Measurements from ENCODE around the gene MT1A. TPM values are rescaled to one million over a fixed set of nuclear protein-coding genes. Genes with fewer than 3 reads are reported as not detected.

MT1A gene
- total and polyA plus RNA-seq, 2 of the 8 experiments (the other 6 are each of a cell fraction or from before 2014, with no cell fraction given): not detected

GRCh38 chr16:56673921-56674320, 35.5 kb downstream of the MT1A start:
- Histone ChIP-seq H3K23ac (ENCODE audit: insufficient read length) (no peak overlapping the region), H3K27me3 (replicated peaks in 1 of 4; ENCODE audit: control insufficient read depth in 3 of 4, extremely low read depth in 1 of 4, insufficient read depth in 3 of 4, low read length in 3 of 4) (peaks cover 30 to 71% (median 52%) of the 10 kb centered on the region in 4 experiments), H4K8ac (ENCODE audit: extremely low read depth, insufficient read depth, low read length) (no peak overlapping the region), H3K79me2 (ENCODE audit: control insufficient read depth in 1 of 2, insufficient read depth in 2 of 2, low read length in 2 of 2) (no peaks in the 10 kb centered on the region), H3K4ac (replicated peaks; ENCODE audit: insufficient read length, low read depth, low read length) (no peak overlapping the region), H3K56ac (replicated peaks; ENCODE audit: insufficient read length, low read depth, low read length) (no peak overlapping the region), H2BK120ac (replicated peaks; ENCODE audit: low read depth, low read length) (no peak overlapping the region), H2BK15ac (ENCODE audit: low read length) (no peak overlapping the region), H2BK12ac (ENCODE audit: low read depth, low read length) (no peak overlapping the region), H3K4me2 (ENCODE audit: insufficient read depth in 1 of 2, low read depth in 2 of 2, low read length in 2 of 2) (no peak overlapping the region), H3K9me3 (ENCODE audit: insufficient read depth in 2 of 2, low read depth in 1 of 2, low read length in 1 of 2) (no peaks in the 10 kb centered on the region), H3K4me3 (ENCODE audit: extremely low read depth in 1 of 4, insufficient read depth in 2 of 4, low read depth in 3 of 4, low read length in 4 of 4) (no peak overlapping the region), H2AK5ac (ENCODE audit: low read depth, low read length) (no peak overlapping the region), H3K4me1 (replicated peaks in 1 of 4; ENCODE audit: control insufficient read depth in 3 of 4, insufficient read depth in 4 of 4, low read length in 3 of 4) (peaks cover 3 to 25% (median 15%) of the 10 kb centered on the region in 4 experiments), H3K36me3 (ENCODE audit: control insufficient read depth in 2 of 4, insufficient read depth in 4 of 4, low read length in 3 of 4) (no peaks in the 10 kb centered on the region), H2BK5ac (ENCODE audit: low read depth, low read length) (no peak overlapping the region; the same call in 1 of the 2 replicates), H3K79me1 (ENCODE audit: low read depth, low read length) (no peaks in the 10 kb centered on the region), H2AFZ (ENCODE audit: low read length) (no peak overlapping the region), H4K20me1 (replicated peaks in 1 of 2; ENCODE audit: control insufficient read depth in 1 of 2, insufficient read depth in 2 of 2, low read length in 2 of 2) (peaks cover 0 to 8% of the 10 kb centered on the region in 2 experiments), H3K18ac (ENCODE audit: extremely low read depth, low read length) (no peak overlapping the region), H3K23me2 (ENCODE audit: low read depth, low read length) (peaks cover 3% of the 10 kb centered on the region; the same call in 1 of the 2 replicates), H2BK20ac (ENCODE audit: low read length) (no peak overlapping the region), H4K91ac (replicated peaks; ENCODE audit: insufficient read length, low read length) (no peak overlapping the region), H4K5ac (ENCODE audit: insufficient read length, low read depth, low read length) (no peak overlapping the region), H3K14ac (ENCODE audit: insufficient read length) (no peak overlapping the region), H3K9ac (replicated peaks in 1 of 4; ENCODE audit: extremely low read depth in 1 of 4, low read depth in 3 of 4, low read length in 3 of 4) (no peak overlapping the region), H3K27ac (ENCODE audit: low read depth, low read length) (no peak overlapping the region)
- POLR2A ChIA-PET (ENCODE audit: partially characterized antibody): interaction anchor here (0.6 to 13.9 kb wide), 9 partner anchors 7 to 344 kb away, joined by 3 to 205 read pairs (median 4); partner anchors contain the start of genes MT1B, MT1E, MT1F and MT1X
- WGBS, 2 experiments (ENCODE audit: extremely low coverage in 1 of 2, insufficient coverage in 1 of 2, insufficient read length in 1 of 2, insufficient replicate concordance in 2 of 2, low coverage in 1 of 2, low lambda C conversion rate in 2 of 2, missing lambda C conversion rate in 1 of 2): 37% methylated on average over 12 of the region's 12 CpGs; no CpG with 5 or more reads in 1 of the 2 experiments
- TF ChIP-seq ASH2L (IDR thresholded peaks at IDR 0.05; ENCODE audit: low read length) (no peak), RAD21 (IDR thresholded peaks at IDR 0.05 in 1 of 2, conservative IDR thresholded peaks at IDR 0.05 in 1 of 2; ENCODE audit: low read depth in 2 of 2, low read length in 2 of 2) (peak; percentile 68 to 78), CTCF (IDR thresholded peaks at IDR 0.05; ENCODE audit: control extremely low read depth in 1 of 3, insufficient read depth in 1 of 3, low read depth in 1 of 3, low read length in 3 of 3) (peak; percentile 60 to 73 (median 64)), EZH2 (IDR thresholded peaks at IDR 0.05; ENCODE audit: low read depth, low read length, severe bottlenecking) (peak; percentile 6)
- CTCF ChIA-PET (ENCODE audit: partially characterized antibody): interaction anchor here (0.6 to 2.9 kb wide), 24 partner anchors 11 to 431 kb away, joined by 3 to 62 read pairs (median 3); partner anchors contain the start of genes MT1B and MT1F
- DNase-seq (ENCODE audit: low read depth in 1 of 2, low spot score in 2 of 2): no peak
- no peak for FAIRE-seq

All from H1 (cell line).